AG08396 (cell line): ENCODE data around the gene CMTM3.

Experiments
- DNase-seq: peaks from one replicate; pipeline ENCODE4 v3.0.0; 2012; ENCODE audit warnings: low spot score, mixed read lengths

Gene CMTM3

DNA sequence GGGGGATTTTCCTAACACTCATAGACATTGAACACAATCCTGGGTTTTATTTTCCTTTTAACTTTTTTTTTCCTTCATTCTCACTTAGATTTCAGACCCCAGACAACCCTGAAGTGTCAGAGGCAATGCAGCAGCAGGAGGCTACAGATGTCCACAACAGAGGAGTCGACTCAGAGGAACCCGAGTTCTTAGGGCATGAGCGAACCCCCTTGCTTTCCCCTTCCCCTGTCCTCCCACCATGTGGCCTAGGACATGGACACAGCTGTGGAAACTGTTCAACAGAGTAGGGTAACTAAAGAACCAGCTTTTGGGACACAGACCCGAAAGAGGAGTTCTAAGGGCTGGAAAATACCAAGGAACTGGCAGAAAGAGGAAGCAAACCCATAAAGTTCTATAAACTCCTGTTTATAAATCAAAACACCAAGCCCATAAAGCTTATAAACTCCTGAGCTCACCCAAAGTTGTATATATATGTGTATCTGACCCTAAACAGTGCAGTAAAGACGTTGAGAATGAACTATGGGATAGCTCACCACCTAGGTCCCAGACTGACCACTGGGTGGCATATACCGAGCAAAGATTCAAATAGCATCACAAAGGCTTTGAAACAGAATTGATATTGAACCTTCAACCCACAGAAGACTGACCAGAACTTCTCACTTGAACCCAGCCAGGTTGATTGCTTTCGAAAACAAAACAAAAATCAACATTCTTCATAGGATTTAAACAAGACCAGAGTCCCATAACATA is 58.1 kb downstream of the CMTM3 start:
- DNase-seq: peak; percentile 25
